ENCODE measurements around the gene APLNR.

APLNR gene

GRCh38 chr11:57214494-57214893 is 22.6 kb downstream of the APLNR start:
- DNase-seq = no peak

GRCh38 chr11:57214098-57214417 is 23.0 kb downstream of the APLNR start:
- no peak for DNase-seq

- no peak for DNase-seq
These were observed 23.5 kb downstream of the APLNR start for GRCh38 chr11:57213342-57214097.

GRCh38 chr11:57210781-57211180 is 26.3 kb downstream of the APLNR start:
- no peak for DNase-seq

GRCh38 chr11:57207168-57207567 is 29.9 kb downstream of the APLNR start:
- no peak for DNase-seq

GRCh38 chr11:57205041-57205641 is 31.9 kb downstream of the APLNR start:
- no peak for DNase-seq

GRCh38 chr11:57203882-57204480 is 33.1 kb downstream of the APLNR start:
- DNase-seq = no peak

GRCh38 chr11:57203359-57203758 is 33.7 kb downstream of the APLNR start:
- DNase-seq = no peak

- no peak for DNase-seq
These were observed 34.8 kb downstream of the APLNR start for GRCh38 chr11:57202281-57202680.

GRCh38 chr11:57200917-57201316 is 36.1 kb downstream of the APLNR start:
- no peak for DNase-seq

GRCh38 chr11:57199330-57199729 is 37.7 kb downstream of the APLNR start:
- no peak for DNase-seq

GRCh38 chr11:57197762-57198161 is 39.3 kb downstream of the APLNR start:
- peak in 1 of 2 experiments; percentile 52 for DNase-seq

- DNase-seq = no peak
These were observed 40.5 kb downstream of the APLNR start for GRCh38 chr11:57196596-57196995.

- DNase-seq = no peak
These were observed 44.7 kb downstream of the APLNR start for GRCh38 chr11:57192316-57192715.

- no peak for DNase-seq
These were observed 45.5 kb downstream of the APLNR start for GRCh38 chr11:57191311-57192219.

GRCh38 chr11:57190548-57190947 is 46.5 kb downstream of the APLNR start:
- DNase-seq = no peak

Measured in NCI-H524 (cell line).